Kidney (tissue), 14 donors: Measurements from ENCODE around the gene AIFM2. TPM values are rescaled to one million over a fixed set of nuclear protein-coding genes. Genes with fewer than 3 reads are reported as not detected.

ENCODE experiments used
- DNase-seq, 5 donors: peaks; one replicate each; pipeline ENCODE4 v3.0.0-alpha.2; 2013 to 2020
- FAIRE-seq: peaks from 2 replicates; lab custom pipeline; 2012; peaks lifted over from hg19 to GRCh38; lab: Jason Lieb, UNC
- H3K27ac ChIP-seq, 2 donors: one replicate each; pipeline ENCODE4 v1.7.0; 2013; ENCODE audit warnings: low read depth in 2 of 2, low read length in 2 of 2, inconsistent platforms in 1 of 2
- H3K27me3 ChIP-seq: one replicate; pipeline ENCODE4 v1.7.1; 2013; ENCODE audit warnings: low read length, inconsistent platforms; ENCODE audit not compliant: control insufficient read depth, insufficient read depth
- H3K36me3 ChIP-seq, 3 donors: one replicate each; pipeline versions ENCODE4 v1.7.0 to v1.7.1; 2013; ENCODE audit warnings: low read length in 3 of 3, control low read depth in 1 of 3, inconsistent platforms in 1 of 3; ENCODE audit not compliant: insufficient read depth in 3 of 3, control insufficient read depth in 2 of 3
- H3K4me1 ChIP-seq, 3 donors: one replicate each; pipeline versions ENCODE4 v1.7.0 to v1.7.1; 2013; ENCODE audit warnings: low read length in 3 of 3, inconsistent platforms in 1 of 3, low read depth in 1 of 3; ENCODE audit not compliant: control insufficient read depth in 2 of 3, insufficient read depth in 2 of 3
- H3K4me3 ChIP-seq, 3 donors: one replicate each; pipeline versions ENCODE4 v1.7.0 to v1.8.1; 2013; ENCODE audit warnings: low read length in 3 of 3, control low read depth in 1 of 3, inconsistent platforms in 1 of 3
- H3K9ac ChIP-seq, 3 donors: one replicate each; pipeline versions ENCODE4 v1.7.0 to v1.7.1; 2013; ENCODE audit warnings: low read length in 3 of 3, control low read depth in 1 of 3, inconsistent platforms in 1 of 3
- H3K9me3 ChIP-seq, 3 donors: one replicate each; pipeline versions ENCODE4 v1.7.0 to v1.7.1; 2013; ENCODE audit warnings: low read length in 3 of 3, control low read depth in 1 of 3, inconsistent platforms in 1 of 3; ENCODE audit not compliant: control insufficient read depth in 2 of 3, insufficient read depth in 1 of 3
- CTCF ChIP-seq: IDR thresholded peaks from 3 replicates; pipeline ENCODE4 v1.5.1; 2012; ENCODE audit warnings: mild to moderate bottlenecking, moderate library complexity, borderline replicate concordance; ENCODE audit not compliant: insufficient read depth; ENCODE audit errors: extremely low read depth
- intact Hi-C: fragments of 100-400 bp; cut with DNase I; formaldehyde crosslinking; loops from one replicate; pipeline ENCODE4 v1.11.1; 2022
- polyA plus RNA-seq: library from polyadenylated mRNA; stranded (reverse); fragments of 350-450 nt; fragmentation: Illumina TruSeq; extraction: RNeasy Lipid Tissue Mini Kit (QIAGEN cat#74804); gene quantifications from one replicate; pipeline ENCODE4 v1.2.3, GENCODE V29; 2014; ENCODE audit warnings: low read depth, low replicate concordance; ENCODE audit not compliant: insufficient read depth
- total RNA-seq: library from RNA; stranded (reverse); fragmentation: NEBNext Ultra II Directional; extraction: Animal tissue kit (Norgen Biotek cat#: 25700); gene quantifications from one replicate; pipeline ENCODE4 v1.2.1, GENCODE V29; 2021
- donor health status: control.
- donor health status: control.
- donor health status: control.
- donor health status: control.
- donor health status: control.
- donor health status: DM: yes; HTN: yes; CAD: no.
- donor health status: Normal renal cell carcinoma (clear cell type).

AIFM2 gene
- total and polyA plus RNA-seq, 2 donors from 2014 or later: 12.7 to 14.8 TPM

GRCh38 chr10:70166394-70166793 is 33.8 kb upstream of the AIFM2 start:
- TF ChIP-seq CTCF: no peak
- H3K4me1 ChIP-seq: peaks cover 0 to 12% (median 0%) of the 10 kb centered on the region in 3 donors
- FAIRE-seq: no peak

GRCh38 chr10:70164163-70164562 is 31.5 kb upstream of the AIFM2 start:
- TF ChIP-seq CTCF: no peak
- Histone ChIP-seq H3K27me3 (no peaks in the 10 kb centered on the region), H3K36me3 (peaks cover 0 to 6% (median 0%) of the 10 kb centered on the region in 3 donors), H3K9me3 (no peaks in the 10 kb centered on the region), H3K4me3 (no peak overlapping the region), H3K27ac (no peak overlapping the region), H3K9ac (no peak overlapping the region), H3K4me1 (peaks cover 0 to 8% (median 0%) of the 10 kb centered on the region in 3 donors)
- intact Hi-C loops: no loop called here
- no peak for DNase-seq
- FAIRE-seq: no peak

More at GRCh38 chr10:70166394-70166793, 33.8 kb upstream of the AIFM2 start:
- Histone ChIP-seq H3K27ac (no peak overlapping the region), H3K36me3 (peaks cover 0 to 2% (median 0%) of the 10 kb centered on the region in 3 donors), H3K9ac (no peak overlapping the region), H3K4me3 (no peak overlapping the region), H3K27me3 (no peaks in the 10 kb centered on the region), H3K9me3 (no peaks in the 10 kb centered on the region)
- intact Hi-C loops: no loop called here
- DNase-seq: no peak

- FAIRE-seq: no peak
Measured at GRCh38 chr10:70163448-70163847, 30.8 kb upstream of the AIFM2 start.

More at GRCh38 chr10:70163448-70163847, 30.8 kb upstream of the AIFM2 start:
- Histone ChIP-seq H3K4me1 (peaks cover 0 to 4% (median 0%) of the 10 kb centered on the region in 3 donors), H3K4me3 (no peak overlapping the region), H3K9ac (no peak overlapping the region), H3K36me3 (peaks cover 0 to 6% (median 0%) of the 10 kb centered on the region in 3 donors), H3K9me3 (no peaks in the 10 kb centered on the region), H3K27ac (no peak overlapping the region), H3K27me3 (no peaks in the 10 kb centered on the region)
- intact Hi-C loops: no loop called here
- no peak for DNase-seq
- TF ChIP-seq CTCF: no peak
